Sciatic nerve (tissue), 2 donors: ENCODE measurements around the gene KRT5. TPM values are rescaled to one million over a fixed set of nuclear protein-coding genes. Genes with fewer than 3 reads are reported as not detected.

ENCODE experiments used
- ATAC-seq: fragments of 200-7000 bp; cut with Tn5 transposase; one replicate; pipeline ENCODE4 v1.9.1; 2020; ENCODE audit warnings: mild to moderate bottlenecking, moderate library complexity
- DNase-seq: peaks from one replicate; pipeline ENCODE4 v3.0.0-alpha.2; 2020; ENCODE audit warnings: low spot score
- intact Hi-C: fragments of 100-400 bp; cut with DNase I; formaldehyde crosslinking; loops from one replicate; pipeline ENCODE4 v1.14.2; 2022
- total RNA-seq: library from RNA; stranded (reverse); fragmentation: NEBNext Ultra II Directional; extraction: Animal tissue kit (Norgen Biotek cat#: 25700); gene quantifications from one replicate; pipeline ENCODE4 v1.2.1, GENCODE V29; 2021
- donor health status: DM: no; HTN: no; CAD: no.
- donor health status: DM: no; HTN: no; CAD: no.

Gene KRT5
- total RNA-seq, 1 donor from 2014 or later = 2.6 TPM

DNA sequence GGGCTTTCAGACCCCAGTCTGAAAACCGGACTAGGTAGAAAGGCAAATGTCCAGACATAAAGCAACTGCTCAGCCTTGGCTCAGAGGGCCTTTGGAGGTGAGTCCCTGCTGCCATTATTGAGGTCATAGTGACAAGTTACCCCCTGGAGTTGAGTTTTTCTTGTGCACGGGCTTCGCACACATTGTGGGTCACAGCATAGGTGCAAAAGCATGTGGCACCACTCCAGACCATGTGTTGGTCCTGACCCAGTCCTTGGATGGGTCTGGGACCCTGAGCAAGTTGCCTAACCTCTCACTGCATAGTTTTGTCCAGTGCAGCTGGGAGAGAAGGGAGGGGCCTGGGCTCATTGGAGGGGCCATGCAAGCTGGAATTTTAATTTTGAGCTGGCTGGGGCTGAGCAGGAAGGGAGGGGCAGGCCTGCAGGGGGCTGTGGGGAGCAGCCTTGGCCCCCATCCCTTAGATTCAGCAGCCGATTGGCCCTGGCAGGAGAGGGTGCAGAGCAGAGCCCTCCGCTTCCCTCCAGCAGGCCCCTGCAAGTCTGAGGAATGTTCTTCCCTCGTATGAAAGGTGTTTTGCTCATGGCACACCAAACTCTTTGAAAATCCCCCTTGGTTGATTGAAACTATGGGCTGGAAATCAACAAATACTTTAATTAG is 4.2 kb upstream of the KRT5 start:
- intact Hi-C loops = no loop called here
- no peak for DNase-seq
- ATAC-seq = no peak

DNA sequence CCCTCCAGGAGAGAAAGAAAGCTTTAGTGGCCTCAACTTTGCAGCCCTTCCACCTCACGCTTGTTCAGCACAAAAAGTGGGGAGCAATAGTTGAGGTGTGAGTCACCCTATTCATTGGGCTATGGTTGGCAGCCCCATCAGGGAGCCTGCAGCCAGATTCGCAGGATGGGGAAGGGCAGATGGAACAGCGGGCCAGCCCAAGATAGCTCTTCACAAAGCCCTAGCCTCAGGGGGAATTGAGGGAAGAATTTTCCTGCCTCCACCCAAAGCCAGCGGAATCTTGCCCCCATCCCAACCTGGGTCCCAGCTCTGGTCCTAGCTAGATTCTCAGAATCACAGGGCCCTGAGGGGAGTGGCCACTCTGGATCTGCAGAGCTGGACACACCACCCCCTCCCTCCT is 3.6 kb upstream of the KRT5 start:
- DNase-seq (peak; percentile 38), ATAC-seq (no peak)
- intact Hi-C loops = no loop called here

DNA sequence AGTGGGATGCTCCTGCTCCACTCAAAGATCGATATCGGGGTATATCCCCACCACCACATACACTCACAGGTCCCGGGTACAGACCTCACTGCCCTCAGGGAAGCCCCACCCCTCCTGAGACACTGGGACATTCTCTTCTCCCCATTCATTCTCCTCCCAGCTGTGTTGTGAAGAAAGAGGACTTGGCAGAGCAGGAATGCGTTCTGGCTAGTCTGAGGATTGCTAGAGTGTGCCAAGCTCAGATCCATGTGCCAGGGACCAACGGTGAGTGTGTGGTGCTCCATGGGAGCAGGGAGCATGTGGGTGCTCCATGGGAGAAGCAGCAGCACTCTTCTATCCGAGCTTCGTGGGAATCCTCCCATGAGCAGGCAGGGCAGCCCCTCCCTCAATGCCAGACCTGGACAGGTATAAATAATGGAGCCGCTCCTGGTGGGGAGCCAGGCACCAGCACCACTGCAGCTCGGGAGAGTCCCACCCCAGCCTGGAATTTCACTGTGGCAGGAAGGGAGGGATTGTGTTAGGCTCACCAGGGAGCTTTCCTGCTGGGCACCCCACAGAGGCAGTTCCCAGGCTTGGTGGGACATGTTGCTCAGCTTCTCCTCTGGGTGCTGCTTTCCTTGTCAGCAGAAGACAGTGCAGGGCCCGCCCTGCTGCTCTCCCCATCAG is 2.3 kb upstream of the KRT5 start:
- DNase-seq = peak; percentile 46
- intact Hi-C loops = no loop called here
- ATAC-seq = peak; percentile 49

DNA sequence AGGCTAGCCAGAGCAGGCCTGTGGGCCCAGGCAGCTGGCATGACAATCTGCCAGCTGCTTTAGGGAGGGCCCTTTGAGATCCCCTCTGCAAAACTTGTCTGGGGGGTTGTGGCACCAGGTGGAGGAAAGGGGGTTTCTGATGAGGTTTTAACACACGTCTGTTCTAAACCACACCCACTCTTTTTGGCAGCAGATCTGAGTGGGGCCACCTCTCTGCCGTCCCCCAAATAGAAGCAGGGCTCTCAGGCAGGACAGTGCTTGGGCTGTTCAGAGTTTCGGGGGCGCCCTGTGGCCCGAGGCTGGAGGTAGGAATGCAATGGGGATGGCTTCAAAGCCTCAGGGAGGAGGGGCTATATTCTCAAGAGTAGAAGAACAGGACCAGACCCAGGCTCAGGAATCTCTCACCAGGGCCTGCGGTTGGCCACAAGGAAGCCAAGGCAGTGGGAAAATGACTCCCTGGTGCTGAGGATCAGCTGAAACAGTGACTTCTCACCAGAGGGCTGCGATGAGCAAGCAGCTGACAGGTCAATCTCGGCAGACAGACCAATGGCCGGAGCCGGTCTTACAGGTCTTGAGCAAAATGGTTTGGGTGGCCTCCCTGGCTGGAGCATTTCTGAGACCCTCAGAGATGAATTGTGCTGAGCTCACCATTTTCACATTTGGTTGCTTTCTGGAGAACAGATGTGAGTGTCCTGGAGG is 1.5 kb upstream of the KRT5 start:
- intact Hi-C loops = no loop called here
- peak; percentile 54 for DNase-seq
- ATAC-seq = no peak

DNA sequence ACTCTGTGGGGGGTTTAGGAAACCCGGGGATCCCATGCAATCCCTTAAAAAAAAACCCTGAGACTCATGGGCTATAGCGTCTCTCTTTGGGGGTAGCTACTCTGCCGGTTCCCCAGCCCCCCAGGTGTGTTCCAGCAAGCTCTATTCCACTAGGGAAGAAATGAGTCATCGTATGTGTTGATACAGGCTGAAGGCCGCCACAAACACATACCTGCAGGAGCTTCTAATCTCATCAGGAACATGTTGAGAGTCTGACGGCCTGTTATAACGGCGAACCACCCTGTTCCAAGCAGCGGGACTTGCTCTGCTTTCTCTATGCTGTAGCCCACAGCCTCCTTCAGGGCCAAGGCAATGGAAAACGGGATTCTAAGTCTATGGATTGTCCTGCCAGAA is 977 bp upstream of the KRT5 start:
- peak; percentile 35 for DNase-seq
- intact Hi-C loops = no loop called here
- ATAC-seq = peak; percentile 32

DNA sequence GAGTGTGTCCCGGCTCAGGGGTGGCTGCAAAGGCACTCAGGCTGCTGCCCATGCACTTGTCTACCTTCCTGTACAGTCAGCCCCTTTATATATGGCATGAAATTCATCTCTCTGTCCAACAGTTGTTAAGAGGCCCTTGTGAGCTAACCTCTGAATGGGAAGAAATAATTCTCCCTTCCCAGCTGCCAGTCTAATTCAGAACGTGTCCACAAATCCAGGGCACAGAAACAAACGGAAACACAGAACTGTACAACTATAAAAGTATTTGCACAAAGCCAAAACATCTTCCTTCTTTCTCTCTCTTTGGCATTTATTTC is 849 bp downstream of the KRT5 start:
- intact Hi-C loops = no loop called here
- no peak for DNase-seq
- no peak for ATAC-seq

DNA sequence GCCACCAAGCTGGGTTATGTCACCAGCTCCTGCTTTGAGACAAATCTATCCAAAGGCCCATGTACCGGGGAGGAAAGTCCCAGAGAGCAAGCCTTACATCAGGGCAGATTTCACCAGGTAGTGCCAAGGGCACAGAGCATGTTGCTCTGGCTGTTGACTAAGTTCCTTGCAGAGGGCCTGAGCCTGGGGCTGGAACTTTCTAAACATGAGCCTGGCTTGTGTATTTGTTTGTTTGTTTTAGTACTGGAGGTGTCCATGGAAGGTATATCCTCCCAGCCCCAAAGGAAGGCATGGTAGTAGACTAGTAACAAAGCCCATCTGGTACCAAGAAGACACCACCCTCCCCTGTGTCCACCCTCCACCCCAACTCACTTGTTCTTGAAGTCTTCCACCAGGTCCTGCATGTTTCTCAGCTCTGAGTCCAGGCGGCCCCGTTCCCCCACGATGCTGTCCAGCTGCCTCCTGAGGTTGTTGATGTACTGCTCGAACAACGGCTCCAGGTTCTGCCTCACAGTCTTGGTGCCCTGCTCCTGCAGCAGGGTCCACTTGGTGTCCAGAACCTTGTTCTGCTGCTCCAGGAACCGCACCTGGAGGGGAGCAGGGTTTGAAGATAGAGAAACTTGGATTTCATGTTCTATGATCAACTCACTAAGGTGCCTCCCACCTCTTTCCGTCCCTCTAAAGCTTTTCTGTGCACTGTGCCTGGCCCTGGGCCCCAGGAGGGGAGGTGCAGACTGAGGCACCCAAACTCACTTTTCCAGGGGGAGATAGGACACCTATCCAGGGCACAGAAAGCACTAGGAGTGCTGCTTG is 1.4 kb downstream of the KRT5 start:
- ATAC-seq (no peak), DNase-seq (peak; percentile 42)
- intact Hi-C loops = no loop called here

DNA sequence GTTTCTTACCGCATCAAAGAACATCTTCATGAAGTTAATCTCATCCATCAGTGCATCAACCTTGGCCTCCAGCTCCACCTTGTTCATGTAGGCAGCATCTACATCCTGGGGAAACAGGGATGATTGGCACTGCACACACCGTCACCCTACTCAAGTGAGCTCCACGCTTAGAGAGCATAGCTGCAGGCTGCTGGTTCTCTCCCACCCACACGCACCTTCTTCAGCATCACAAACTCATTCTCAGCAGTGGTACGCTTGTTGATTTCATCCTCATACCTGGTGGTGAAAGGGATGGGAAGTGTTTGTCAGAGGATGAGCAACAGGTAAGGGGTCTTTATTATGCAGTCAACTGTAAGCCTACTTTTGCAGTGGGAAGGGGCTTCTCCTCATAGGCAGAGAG is 2.3 kb downstream of the KRT5 start:
- intact Hi-C loops = no loop called here
- ATAC-seq (no peak), DNase-seq (no peak)

DNA sequence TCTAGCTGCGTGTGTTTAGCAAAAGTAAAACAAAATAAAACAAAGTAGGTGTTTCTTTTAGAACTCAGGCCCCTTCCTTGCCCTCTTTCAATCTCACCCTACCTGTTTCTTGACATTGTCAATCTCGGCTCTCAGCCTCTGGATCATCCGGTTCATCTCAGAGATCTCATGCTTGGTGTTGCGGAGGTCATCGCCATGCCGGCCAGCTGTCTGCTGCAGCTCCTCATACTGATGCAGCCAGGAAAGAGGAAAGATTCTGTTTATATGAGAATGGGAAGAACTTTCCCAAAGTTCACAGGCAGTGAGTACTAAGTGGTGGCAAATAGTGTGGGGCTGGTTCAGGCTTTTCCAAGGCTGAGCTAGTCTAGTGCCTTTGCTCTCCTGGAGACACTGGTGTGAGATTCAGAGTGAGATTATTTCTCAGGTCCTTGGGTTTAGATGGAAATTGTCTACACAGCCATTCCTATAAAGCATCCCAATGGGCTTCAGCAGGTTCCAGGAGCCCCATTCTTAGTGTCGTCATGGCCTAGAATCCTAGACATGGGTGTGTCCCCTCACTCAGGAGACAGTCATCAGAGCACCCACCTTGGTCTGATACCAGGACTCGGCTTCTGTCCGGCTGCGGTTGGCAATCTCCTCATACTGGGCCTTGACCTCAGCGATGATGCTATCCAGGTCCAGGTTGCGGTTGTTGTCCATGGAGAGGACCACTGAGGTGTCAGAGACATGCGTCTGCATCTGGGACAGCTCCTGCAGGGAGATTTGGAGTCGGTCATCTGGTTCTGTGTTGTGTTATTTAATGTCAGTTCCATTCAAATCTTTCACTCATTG is 3.0 kb downstream of the KRT5 start:
- intact Hi-C loops = no loop called here
- ATAC-seq (no peak), DNase-seq (peak; percentile 31)

DNA sequence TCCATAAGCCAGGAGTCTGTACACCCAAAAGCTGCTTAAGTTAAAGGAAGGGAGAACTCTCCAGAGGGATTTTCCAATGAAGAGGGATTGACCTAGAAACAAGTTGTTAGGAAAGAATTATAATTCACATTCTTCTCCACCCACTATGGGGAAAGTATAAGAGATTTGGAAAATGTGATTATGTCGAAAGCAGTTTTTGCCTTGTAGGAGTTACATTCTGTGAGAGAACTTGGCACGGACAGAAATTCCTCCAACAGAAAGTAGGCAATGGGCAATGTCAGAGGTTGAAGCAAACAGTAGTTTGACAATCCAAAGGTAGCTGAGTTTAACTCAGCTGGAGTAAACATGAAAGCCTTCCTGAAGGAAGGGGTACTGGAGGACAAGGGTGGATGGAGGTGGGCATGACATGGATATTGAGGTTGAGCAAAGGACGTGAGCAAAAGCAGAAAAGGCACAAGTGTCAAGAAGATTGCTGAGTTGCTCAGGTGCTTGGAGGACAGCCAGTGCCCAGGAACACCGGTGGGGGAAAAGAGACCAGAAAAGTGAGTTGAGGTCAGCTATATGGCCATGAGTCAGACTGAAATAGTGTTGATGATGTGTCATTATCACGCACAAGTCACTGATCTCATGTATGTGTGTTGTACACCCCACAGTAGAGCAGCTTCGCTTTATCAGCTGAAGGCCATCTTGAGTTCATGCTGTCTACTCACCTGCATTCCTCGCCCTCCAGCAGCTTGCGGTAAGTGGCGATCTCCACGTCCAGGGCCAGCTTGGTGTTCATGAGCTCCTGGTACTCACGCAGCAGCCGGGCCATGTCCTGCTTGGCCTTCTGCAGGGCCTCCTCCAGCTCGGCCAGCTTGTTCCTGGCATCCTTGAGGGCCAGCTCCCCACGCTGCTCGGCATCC is 4.0 kb downstream of the KRT5 start:
- intact Hi-C loops = no loop called here
- DNase-seq = peak; percentile 34
- ATAC-seq = peak; percentile 29

DNA sequence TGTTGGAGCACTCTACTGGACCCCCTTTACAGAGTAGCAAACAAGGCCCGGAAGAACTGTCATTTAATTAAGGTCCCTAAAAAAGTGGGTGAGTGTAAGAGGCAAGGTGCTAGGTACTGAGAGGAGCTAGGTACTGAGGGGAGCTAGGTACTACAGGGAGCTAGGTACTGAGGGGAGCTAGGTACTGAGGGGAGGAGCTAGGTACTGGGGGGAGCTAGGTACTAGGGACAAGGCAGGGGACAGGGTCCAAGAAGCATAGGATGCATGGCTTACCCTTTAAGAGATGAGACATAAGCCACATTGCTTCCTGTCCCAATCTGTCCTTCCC is 4.9 kb downstream of the KRT5 start:
- peak; percentile 29 for ATAC-seq
- no peak for DNase-seq
- intact Hi-C loops = no loop called here

DNA sequence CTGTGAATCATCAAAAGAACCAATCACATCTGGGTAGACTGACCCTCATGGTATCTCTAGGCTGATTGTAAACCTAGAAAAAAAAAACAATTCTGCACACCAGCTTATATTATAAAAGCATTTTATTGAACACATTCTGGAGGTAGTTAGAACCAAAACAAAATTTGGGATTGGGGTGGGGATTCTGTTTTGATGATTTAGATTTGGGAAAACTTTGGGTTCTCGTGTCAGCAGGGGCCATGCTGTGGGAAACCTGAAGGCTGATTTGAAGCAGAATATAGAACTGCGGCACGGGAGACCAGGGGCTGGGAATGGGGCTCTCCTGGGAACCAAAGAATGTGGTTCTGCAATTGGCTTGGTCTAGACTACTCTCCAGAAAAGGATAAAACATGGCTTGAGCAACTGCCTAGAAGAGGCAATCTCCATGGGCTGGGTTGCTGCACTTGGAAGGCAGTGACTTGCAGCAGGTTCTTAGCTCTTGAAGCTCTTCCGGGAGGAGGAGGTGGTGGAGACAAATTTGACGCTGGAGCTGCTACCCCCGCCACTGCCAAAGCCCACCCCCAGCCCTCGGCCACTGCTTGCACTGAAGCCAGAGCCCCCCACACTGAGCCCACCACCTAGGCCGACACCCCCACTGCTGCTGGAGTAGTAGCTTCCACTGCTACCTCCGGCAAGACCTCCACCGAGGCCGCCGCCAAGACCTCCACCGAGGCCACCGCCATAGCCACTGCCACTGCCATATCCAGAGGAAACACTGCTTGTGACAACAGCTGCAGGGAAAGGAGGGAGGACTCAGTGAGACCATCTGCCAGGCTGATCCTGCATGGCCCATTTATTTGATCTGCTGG is 5.5 kb downstream of the KRT5 start:
- peak; percentile 38 for ATAC-seq
- intact Hi-C loops = no loop called here
- peak; percentile 60 for DNase-seq

DNA sequence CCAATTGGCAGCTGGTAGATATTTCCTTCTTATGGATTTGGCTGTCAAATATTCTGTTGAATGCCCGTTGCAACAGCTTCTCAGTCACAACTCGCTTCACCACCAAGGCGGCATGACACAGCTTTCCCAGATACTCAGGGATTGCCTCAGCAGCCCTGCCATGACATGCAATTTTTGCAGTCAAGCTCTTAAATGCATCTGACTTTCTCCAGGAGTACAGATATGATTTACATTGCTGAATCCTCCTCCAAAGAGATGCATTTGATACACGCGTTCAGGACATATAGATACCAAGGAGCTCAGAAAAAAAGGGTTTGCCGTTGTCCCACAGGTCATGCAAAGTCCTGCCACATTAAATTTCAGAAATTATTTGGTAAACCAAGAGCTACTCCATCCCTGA is 6.5 kb downstream of the KRT5 start:
- ATAC-seq (no peak), DNase-seq (no peak)
- intact Hi-C loops = no loop called here

DNA sequence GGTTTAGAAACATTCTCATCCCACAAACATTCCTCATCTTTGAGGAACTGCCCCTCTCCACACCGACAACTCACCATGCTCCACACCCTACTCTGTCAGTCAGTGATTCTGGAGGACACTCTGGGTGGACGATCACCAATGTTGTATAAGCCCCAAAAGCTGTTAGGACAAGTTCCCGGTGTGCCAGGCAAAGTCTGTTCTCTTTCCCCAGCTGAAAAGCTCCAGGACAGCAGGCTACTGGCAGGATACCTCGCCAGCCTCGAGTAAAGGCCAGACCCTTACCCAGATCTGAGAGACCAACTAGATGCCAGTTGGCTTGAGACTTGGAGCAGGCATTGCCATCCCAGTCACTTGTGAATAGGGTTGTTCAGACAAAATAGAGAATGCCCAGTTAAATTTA is 12.0 kb downstream of the KRT5 start:
- ATAC-seq (no peak), DNase-seq (peak; percentile 32)
- intact Hi-C loops = no loop called here

DNA sequence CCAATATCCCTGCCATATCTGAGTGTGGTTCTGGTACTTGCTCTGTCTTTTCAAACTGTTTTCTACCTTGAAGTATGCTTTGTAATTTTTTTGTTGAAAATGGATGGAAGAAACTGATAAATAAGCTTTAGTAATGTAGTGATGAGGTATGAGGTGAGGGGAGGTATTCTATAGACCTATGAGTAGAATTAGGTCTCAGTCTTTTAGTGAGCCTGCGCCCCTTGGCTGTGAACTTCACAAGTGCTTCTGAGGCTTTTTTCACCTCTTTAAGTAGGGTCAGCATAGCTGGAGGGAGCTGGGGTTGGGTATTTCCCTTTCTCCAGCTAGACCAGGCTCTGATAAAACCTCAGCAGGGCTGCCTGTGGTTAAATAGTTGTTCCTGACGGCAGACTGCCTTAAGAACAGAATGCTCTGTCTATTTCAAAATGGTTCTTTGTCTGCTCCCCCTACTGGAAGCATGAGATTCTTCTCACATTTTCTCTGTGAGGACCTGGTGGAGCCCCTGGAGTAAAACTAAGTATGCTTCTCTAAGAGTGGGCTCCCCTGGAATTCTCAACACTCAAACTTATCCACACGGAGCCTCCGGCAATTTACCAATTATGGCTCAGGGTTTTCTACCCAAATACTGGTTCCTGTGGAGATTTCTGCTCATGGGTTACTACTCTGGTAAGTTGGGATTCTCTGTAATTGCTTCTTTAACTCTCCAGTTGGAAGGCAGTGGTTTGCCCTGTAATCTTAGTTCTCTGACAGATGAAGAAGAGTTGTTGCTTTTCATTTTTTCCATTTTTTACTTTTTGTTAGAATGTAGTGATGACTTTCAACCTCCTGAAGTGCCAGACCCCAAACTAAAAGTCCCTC is 13.1 kb downstream of the KRT5 start:
- intact Hi-C loops = no loop called here
- DNase-seq (no peak), ATAC-seq (peak; percentile 58)

DNA sequence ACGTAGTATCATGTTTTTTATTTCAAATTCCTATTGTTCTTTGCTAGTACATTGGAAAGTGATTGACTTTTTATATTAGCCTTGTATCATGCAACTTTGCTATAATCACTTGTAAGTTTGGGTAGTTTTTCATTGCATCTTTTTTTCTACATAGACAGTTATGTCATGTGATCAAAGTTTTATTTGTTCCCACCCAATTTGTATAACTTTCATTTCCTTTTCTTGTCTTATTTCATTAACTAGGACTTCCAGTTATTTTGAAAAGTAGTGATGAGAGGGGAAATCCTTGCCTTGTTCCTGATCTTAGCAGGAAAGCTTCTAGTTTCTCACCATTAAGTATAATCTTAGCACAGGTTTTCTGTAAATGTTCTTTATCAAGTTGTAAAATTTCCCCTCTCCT is 17.3 kb downstream of the KRT5 start:
- DNase-seq (no peak), ATAC-seq (no peak)
- intact Hi-C loops = no loop called here
